Thymus (tissue), 11 donors: ENCODE results near the gene MXRA7. TPM values are rescaled to one million over a fixed set of nuclear protein-coding genes. Genes with fewer than 3 reads are reported as not detected.
A peak's percentile ranks its signal among the peaks of the same experiment; 100 is the strongest.
"Not testable (repeated sequence)": the region's sequence is repeated elsewhere in the genome, so short reads cannot be mapped to it uniquely, and the experiment has no call there.

Experiments used
- DNase-seq, 9 donors: peaks; one replicate each; pipeline ENCODE4 v3.0.0-alpha.2; 2013; ENCODE audit warnings: low spot score in 9 of 9, low read depth in 6 of 9, missing footprints in 1 of 9
- H3K27ac ChIP-seq, 2 donors: one replicate each; pipeline ENCODE4 v1.5.1; 2013; ENCODE audit warnings: control low read depth in 1 of 2, low read depth in 1 of 2, low read length in 1 of 2, mild to moderate bottlenecking in 1 of 2, moderate library complexity in 1 of 2
- H3K27me3 ChIP-seq, 2 donors: one replicate each; pipeline ENCODE4 v1.5.1; 2013; ENCODE audit warnings: low read length in 1 of 2; ENCODE audit not compliant: control insufficient read depth in 2 of 2, insufficient read depth in 1 of 2
- H3K36me3 ChIP-seq, 2 donors: one replicate each; pipeline ENCODE4 v1.5.1; 2013; ENCODE audit warnings: low read length in 1 of 2, mild to moderate bottlenecking in 1 of 2, moderate library complexity in 1 of 2; ENCODE audit not compliant: control insufficient read depth in 2 of 2, insufficient read depth in 2 of 2
- H3K4me1 ChIP-seq, 2 donors: one replicate each; pipeline ENCODE4 v1.5.1; 2013; ENCODE audit warnings: low read length in 2 of 2; ENCODE audit not compliant: control insufficient read depth in 2 of 2, insufficient read depth in 2 of 2
- H3K4me3 ChIP-seq, 2 donors: one replicate each; pipeline ENCODE4 v1.5.1; 2013; ENCODE audit warnings: low read length in 2 of 2, control low read depth in 1 of 2, mild to moderate bottlenecking in 1 of 2
- H3K9me3 ChIP-seq, 2 donors: one replicate each; pipeline ENCODE4 v1.5.1; 2013; ENCODE audit warnings: low read length in 1 of 2, mild to moderate bottlenecking in 1 of 2; ENCODE audit not compliant: control insufficient read depth in 2 of 2, insufficient read depth in 1 of 2
- WGBS: extraction: QIAGEN DNeasy Blood & Tissue Kit; methylation state at CpG from one replicate; pipeline ENCODE4 v1.1.7; 2013; 5-methylcytosine and 5-hydroxymethylcytosine counted together
- polyA plus RNA-seq: library from polyadenylated mRNA; stranded (reverse); fragments of 200-250 nt; gene quantifications from one replicate; pipeline ENCODE4 v1.2.3, GENCODE V29; 2013
- total RNA-seq: library from RNA; stranded (reverse); fragments of 120-200 nt; gene quantifications from one replicate; pipeline ENCODE4 v1.2.4, GENCODE V29; 2013
- donor health status: healthy.

Gene MXRA7
- total and polyA plus RNA-seq, 2 donors = 24.6 to 47.1 TPM

GRCh38 chr17:76714822-76715495, 4.2 kb upstream of the MXRA7 start:
- peaks cover 43 to 57% of the 10 kb centered on the region in 2 donors for H3K36me3 ChIP-seq
- DNase-seq = peak in 3 of 9 donors; percentile 60 to 82 (median 75)
- peaks cover 28 to 40% of the 10 kb centered on the region in 2 donors for H3K4me1 ChIP-seq
- H3K27ac ChIP-seq = peak overlapping the region; percentile 38 to 64
- H3K9me3 ChIP-seq = no peaks in the 10 kb centered on the region
- H3K27me3 ChIP-seq = peaks cover 0 to 10% of the 10 kb centered on the region in 2 donors
- WGBS = 13% methylated on average over 4 of the region's 4 CpGs
- H3K4me3 ChIP-seq = no peak overlapping the region

- H3K4me3 ChIP-seq = no peak overlapping the region
- H3K27ac ChIP-seq = peak overlapping the region in 1 of 2 donors; percentile 25
- no peaks in the 10 kb centered on the region for H3K9me3 ChIP-seq
- H3K36me3 ChIP-seq = peaks cover 37 to 51% of the 10 kb centered on the region in 2 donors
- no peak for DNase-seq
- H3K4me1 ChIP-seq = peaks cover 28 to 46% of the 10 kb centered on the region in 2 donors
- peaks cover 0 to 16% of the 10 kb centered on the region in 2 donors for H3K27me3 ChIP-seq
- WGBS = 93% methylated on average over 5 of the region's 5 CpGs
Observed at GRCh38 chr17:76714336-76714735, 3.6 kb upstream of the MXRA7 start.

GRCh38 chr17:76713765-76714164, 3.0 kb upstream of the MXRA7 start:
- 96% methylated on average over 7 of the region's 7 CpGs for WGBS

GRCh38 chr17:76712321-76712720, 1.6 kb upstream of the MXRA7 start:
- H3K9me3 ChIP-seq, DNase-seq, H3K4me3 ChIP-seq, H3K27ac ChIP-seq: not testable (repeated sequence)
- H3K36me3 ChIP-seq = peaks cover 21 to 31% of the 10 kb centered on the region in 2 donors
- peaks cover 28 to 53% of the 10 kb centered on the region in 2 donors for H3K4me1 ChIP-seq
- WGBS = 96% methylated on average over 7 of the region's 7 CpGs
- peaks cover 0 to 22% of the 10 kb centered on the region in 2 donors for H3K27me3 ChIP-seq

More at GRCh38 chr17:76713765-76714164, 3.0 kb upstream of the MXRA7 start:
- DNase-seq = no peak
- H3K27ac ChIP-seq = no peak overlapping the region
- H3K4me1 ChIP-seq = peaks cover 28 to 52% of the 10 kb centered on the region in 2 donors
- peaks cover 31 to 45% of the 10 kb centered on the region in 2 donors for H3K36me3 ChIP-seq
- H3K4me3 ChIP-seq = no peak overlapping the region
- H3K27me3 ChIP-seq = peaks cover 0 to 20% of the 10 kb centered on the region in 2 donors
- H3K9me3 ChIP-seq = no peaks in the 10 kb centered on the region

- 22% methylated on average over 48 of the region's 79 CpGs for WGBS
- not testable (repeated sequence) for DNase-seq
- H3K4me1 ChIP-seq = peaks cover 19 to 48% of the 10 kb centered on the region in 2 donors
Observed at GRCh38 chr17:76709951-76710862, 558 bp downstream of the MXRA7 start.

GRCh38 chr17:76709077-76709950, 1.5 kb downstream of the MXRA7 start:
- Histone ChIP-seq H3K36me3 (peaks cover 1 to 8% of the 10 kb centered on the region in 2 donors), H3K9me3 (no peaks in the 10 kb centered on the region), H3K27ac (peak overlapping the region; percentile 21 to 76), H3K4me3 (peak overlapping the region; percentile 35 to 47), H3K4me1 (peaks cover 11 to 43% of the 10 kb centered on the region in 2 donors), H3K27me3 (peaks cover 0 to 22% of the 10 kb centered on the region in 2 donors)
- no peak for DNase-seq
- 92% methylated on average over 29 of the region's 29 CpGs for WGBS

More at GRCh38 chr17:76709951-76710862, 558 bp downstream of the MXRA7 start:
- not testable (repeated sequence) for H3K36me3 ChIP-seq, H3K9me3 ChIP-seq
- peak overlapping the region; percentile 35 to 47 for H3K4me3 ChIP-seq
- H3K27me3 ChIP-seq = peaks cover 0 to 22% of the 10 kb centered on the region in 2 donors
- peak overlapping the region in 1 of 2 donors; percentile 76 for H3K27ac ChIP-seq

GRCh38 chr17:76707985-76708807, 2.6 kb downstream of the MXRA7 start:
- no peak overlapping the region for H3K4me3 ChIP-seq
- H3K27me3 ChIP-seq = peaks cover 0 to 22% of the 10 kb centered on the region in 2 donors
- H3K27ac ChIP-seq = no peak overlapping the region
- 92% methylated on average over 14 of the region's 14 CpGs for WGBS
- H3K4me1 ChIP-seq = peaks cover 8 to 32% of the 10 kb centered on the region in 2 donors
- peaks cover 0 to 3% of the 10 kb centered on the region in 2 donors for H3K36me3 ChIP-seq
- DNase-seq = no peak
- no peaks in the 10 kb centered on the region for H3K9me3 ChIP-seq

- DNase-seq = no peak
- 99% methylated on average over 3 of the region's 3 CpGs for WGBS
- Histone ChIP-seq H3K4me1 (peaks cover 8 to 27% of the 10 kb centered on the region in 2 donors), H3K9me3 (no peaks in the 10 kb centered on the region), H3K36me3 (no peaks in the 10 kb centered on the region), H3K27me3 (peaks cover 0 to 22% of the 10 kb centered on the region in 2 donors), H3K4me3 (no peak overlapping the region), H3K27ac (no peak overlapping the region)
Observed at GRCh38 chr17:76706817-76707216, 3.9 kb downstream of the MXRA7 start.
